ENCODE measurements around the gene LDLRAD2.

DNA sequence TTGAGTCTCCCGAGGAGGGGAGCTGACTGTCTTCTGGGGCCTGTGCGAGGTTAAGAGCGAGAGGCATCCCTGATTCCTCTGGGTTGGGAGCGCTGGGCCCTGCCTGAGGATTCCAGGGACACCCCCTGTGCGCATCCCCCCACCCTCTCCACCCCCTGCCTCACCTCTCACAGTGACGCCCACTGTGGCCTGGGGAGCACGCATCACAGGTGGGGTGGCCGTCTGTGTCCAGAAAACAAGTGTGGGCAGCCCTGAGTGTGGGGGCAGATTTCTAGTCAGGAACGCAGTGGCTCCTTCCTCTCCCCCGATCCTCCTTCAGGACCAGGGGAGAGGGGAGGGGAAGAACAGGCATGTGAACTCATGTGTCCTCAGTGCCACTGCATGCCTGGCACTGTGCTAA is 61.7 kb downstream of the LDLRAD2 start:
- TF ChIP-seq CTCF (IDR thresholded peaks at IDR 0.05): no peak
- TF ChIP-seq POLR2A (IDR thresholded peaks at IDR 0.05): no peak
